GM18870 (cell line): Measurements from ENCODE around the gene SLC35E2B.
A peak's percentile ranks its signal among the peaks of the same experiment; 100 is the strongest.

ENCODE experiments used
- ATAC-seq: cut with Tn5 transposase; IDR thresholded peaks from one replicate; pipeline ENCODE4 v1.9.1; 2021; ENCODE audit warnings: moderate library complexity; ENCODE audit not compliant: unreplicated experiment

Gene SLC35E2B

GRCh38 chr1:1615256-1616044, 77.1 kb downstream of the SLC35E2B start, which contains the start of gene MIB2:
Gene MIB2, plus strand, starts transcription at chr1:1615500. Its CDS starts 7,953 bp downstream, at chr1:1623453.
- peak; percentile 72 for ATAC-seq

- ATAC-seq, result no peak
Measured at GRCh38 chr1:1614954-1615255, 77.7 kb downstream of the SLC35E2B start.

GRCh38 chr1:1614204-1614953, 78.2 kb downstream of the SLC35E2B start:
- ATAC-seq, result no peak

- ATAC-seq, result no peak
Measured at GRCh38 chr1:1613509-1614082, 79.0 kb downstream of the SLC35E2B start.

- ATAC-seq, result no peak
Measured at GRCh38 chr1:1612104-1612400, 80.5 kb downstream of the SLC35E2B start.

- no peak for ATAC-seq
Measured at GRCh38 chr1:1610796-1611195, 81.8 kb downstream of the SLC35E2B start.

- no peak for ATAC-seq
Measured at GRCh38 chr1:1609822-1610485, 82.6 kb downstream of the SLC35E2B start.
